ENCODE data around the gene ALG12. TPM values are rescaled to one million over a fixed set of nuclear protein-coding genes. Genes with fewer than 3 reads are reported as not detected.

The ALG12 gene
- total and polyA plus RNA-seq, 2 of the 13 experiments (the other 11 are each of a cell fraction or from before 2014, with no cell fraction given): 7.8 to 15.8 TPM

DNA sequence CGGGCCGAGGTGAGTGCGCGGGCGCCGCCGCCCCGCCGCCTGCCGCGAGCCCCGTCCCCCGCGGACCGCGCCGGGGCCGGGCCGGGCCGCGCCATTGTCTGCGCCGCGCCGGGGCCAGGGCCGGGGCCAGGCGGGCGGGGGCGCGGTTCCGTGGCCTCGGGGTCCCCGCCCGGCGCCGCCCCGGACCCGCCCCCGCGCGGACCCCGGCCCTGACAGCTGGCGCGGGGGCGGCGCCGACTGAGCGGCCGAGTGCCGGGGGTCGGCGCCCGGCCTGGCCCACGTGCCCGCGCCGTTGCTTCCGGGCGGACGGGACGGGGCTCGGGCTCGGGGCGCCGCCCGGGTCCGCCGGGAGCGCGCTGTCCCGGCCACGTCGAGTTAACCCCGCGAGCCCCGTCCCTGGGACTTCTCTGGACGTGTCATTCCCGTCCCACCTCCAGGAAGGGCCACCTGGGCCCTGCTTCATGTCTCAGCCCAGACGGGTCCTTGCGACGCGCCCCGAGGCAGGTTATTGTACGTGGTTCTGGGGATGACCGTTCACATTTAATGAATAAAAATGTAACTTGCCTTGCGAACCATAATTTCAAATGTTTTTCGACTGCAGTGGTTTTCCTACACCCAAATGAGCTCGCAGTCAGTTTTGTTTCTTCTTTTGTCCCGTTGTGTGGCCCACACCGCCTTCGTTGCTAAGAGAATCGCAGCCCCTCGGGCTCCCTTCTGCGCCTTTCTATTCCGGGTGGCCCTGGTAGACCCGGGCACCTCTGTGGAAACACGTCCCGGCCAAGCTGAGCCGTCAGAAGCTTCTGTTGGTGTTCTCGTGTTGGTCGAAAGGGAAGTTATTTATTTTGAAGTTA lies 64.0 kb downstream of the ALG12 start (continued):
- TF ChIP-seq, protein P1, sequence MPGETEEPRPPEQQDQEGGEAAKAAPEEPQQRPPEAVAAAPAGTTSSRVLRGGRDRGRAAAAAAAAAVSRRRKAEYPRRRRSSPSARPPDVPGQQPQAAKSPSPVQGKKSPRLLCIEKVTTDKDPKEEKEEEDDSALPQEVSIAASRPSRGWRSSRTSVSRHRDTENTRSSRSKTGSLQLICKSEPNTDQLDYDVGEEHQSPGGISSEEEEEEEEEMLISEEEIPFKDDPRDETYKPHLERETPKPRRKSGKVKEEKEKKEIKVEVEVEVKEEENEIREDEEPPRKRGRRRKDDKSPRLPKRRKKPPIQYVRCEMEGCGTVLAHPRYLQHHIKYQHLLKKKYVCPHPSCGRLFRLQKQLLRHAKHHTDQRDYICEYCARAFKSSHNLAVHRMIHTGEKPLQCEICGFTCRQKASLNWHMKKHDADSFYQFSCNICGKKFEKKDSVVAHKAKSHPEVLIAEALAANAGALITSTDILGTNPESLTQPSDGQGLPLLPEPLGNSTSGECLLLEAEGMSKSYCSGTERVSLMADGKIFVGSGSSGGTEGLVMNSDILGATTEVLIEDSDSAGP (CRISPR knock-in tag; IDR thresholded peaks at IDR 0.05; ENCODE audit: borderline replicate concordance): no peak
- TF ChIP-seq, protein P2, sequence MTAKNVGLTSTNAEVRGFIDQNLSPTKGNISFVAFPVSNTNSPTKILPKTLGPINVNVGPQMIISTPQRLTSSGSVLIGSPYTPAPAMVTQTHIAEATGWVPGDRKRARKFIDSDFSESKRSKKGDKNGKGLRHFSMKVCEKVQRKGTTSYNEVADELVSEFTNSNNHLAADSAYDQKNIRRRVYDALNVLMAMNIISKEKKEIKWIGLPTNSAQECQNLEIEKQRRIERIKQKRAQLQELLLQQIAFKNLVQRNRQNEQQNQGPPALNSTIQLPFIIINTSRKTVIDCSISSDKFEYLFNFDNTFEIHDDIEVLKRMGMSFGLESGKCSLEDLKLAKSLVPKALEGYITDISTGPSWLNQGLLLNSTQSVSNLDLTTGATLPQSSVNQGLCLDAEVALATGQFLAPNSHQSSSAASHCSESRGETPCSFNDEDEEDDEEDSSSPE (CRISPR knock-in tag; IDR thresholded peaks at IDR 0.05): no peak
- TF ChIP-seq UBTF (CRISPR knock-in tag; IDR thresholded peaks at IDR 0.05) (peak; percentile 49; the same call in 1 of the 2 replicates), ZNF280D (CRISPR knock-in tag; IDR thresholded peaks at IDR 0.05) (no peak), ZNF101 (CRISPR knock-in tag; IDR thresholded peaks at IDR 0.05; ENCODE audit: borderline replicate concordance, low read depth) (no peak), ZFX (CRISPR knock-in tag; IDR thresholded peaks at IDR 0.05; ENCODE audit: low read depth) (peak; percentile 63), MAZ (IDR thresholded peaks at IDR 0.05; ENCODE audit: borderline replicate concordance, low read depth, low read length) (no peak), MAZ (CRISPR knock-in tag; IDR thresholded peaks at IDR 0.05; ENCODE audit: low read depth) (0 out of 2 replicates have a peak, but pooled peaks have one; percentile 43), ELF4 (CRISPR knock-in tag; IDR thresholded peaks at IDR 0.05; ENCODE audit: borderline replicate concordance) (no peak), SMYD3 (CRISPR knock-in tag; IDR thresholded peaks at IDR 0.05) (no peak), ZNF552 (CRISPR knock-in tag; IDR thresholded peaks at IDR 0.05; ENCODE audit: borderline replicate concordance) (no peak), TSC22D2 (CRISPR knock-in tag; IDR thresholded peaks at IDR 0.05; ENCODE audit: borderline replicate concordance) (no peak), STAT5B (CRISPR knock-in tag; IDR thresholded peaks at IDR 0.05) (no peak), NFKB2 (CRISPR knock-in tag; IDR thresholded peaks at IDR 0.05; ENCODE audit: borderline replicate concordance) (peak; percentile 49; the same call in 1 of the 2 replicates)
- TF ChIP-seq, protein P3, sequence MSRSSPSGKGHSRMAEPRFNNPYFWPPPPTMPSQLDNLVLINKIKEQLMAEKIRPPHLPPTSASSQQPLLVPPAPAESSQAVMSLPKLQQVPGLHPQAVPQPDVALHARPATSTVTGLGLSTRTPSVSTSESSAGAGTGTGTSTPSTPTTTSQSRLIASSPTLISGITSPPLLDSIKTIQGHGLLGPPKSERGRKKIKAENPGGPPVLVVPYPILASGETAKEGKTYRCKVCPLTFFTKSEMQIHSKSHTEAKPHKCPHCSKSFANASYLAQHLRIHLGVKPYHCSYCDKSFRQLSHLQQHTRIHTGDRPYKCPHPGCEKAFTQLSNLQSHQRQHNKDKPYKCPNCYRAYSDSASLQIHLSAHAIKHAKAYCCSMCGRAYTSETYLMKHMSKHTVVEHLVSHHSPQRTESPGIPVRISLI (CRISPR knock-in tag; IDR thresholded peaks at IDR 0.05; ENCODE audit: borderline replicate concordance): no peak
